ENCODE data around the gene KANK2.
A peak's percentile ranks its signal among the peaks of the same experiment; 100 is the strongest.
"Not testable (repeated sequence)": the region's sequence is repeated elsewhere in the genome, so short reads cannot be mapped to it uniquely, and the experiment has no call there.

The KANK2 gene

GRCh38 chr19:11137542-11138384, 59.6 kb downstream of the KANK2 start:
- DNase-seq: peak; percentile 39

GRCh38 chr19:11136400-11137101, 60.8 kb downstream of the KANK2 start:
- no peak for DNase-seq

DNA sequence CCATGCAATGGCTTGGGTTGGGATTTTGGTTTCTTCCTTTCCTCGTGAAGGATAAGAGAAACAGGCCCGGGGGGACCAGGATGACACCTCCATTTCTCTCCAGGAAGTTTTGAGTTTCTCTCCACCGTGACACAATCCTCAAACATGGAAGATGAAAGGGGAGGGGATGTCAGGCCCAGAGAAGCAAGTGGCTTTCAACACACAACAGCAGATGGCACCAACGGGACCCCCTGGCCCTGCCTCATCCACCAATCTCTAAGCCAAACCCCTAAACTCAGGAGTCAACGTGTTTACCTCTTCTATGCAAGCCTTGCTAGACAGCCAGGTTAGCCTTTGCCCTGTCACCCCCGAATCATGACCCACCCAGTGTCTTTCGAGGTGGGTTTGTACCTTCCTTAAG, 65.9 kb downstream of the KANK2 start:
- DNase-seq: no peak

DNA sequence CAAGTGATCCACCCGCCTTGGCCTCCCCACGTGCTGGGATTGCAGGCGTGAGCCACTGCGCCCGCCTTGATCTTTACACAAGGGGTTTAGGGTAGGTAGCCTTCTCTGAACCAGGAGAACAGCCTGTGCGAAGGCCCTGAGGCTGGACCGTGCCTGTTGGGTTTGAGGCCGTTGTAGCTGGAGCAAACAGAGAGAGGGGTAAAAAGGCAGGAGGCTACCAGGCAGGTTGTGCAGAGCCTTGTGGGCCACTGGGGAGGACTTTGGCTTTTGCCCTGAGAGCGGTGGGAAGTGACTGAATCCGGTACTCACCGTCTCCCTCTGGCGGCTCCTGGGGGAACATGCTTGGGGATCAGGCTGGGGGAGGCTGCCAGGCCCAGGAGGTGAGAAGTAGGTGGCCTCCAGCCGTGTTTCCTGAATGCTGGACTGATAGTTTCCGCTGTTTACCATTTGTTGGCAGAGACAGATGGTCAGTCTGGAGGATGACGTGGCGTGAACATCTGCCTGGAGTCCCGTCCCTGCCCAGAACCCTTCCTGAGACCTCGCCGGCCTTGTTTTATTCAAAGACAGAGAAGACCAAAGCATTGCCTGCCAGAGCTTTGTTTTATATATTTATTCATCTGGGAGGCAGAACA, 66.4 kb downstream of the KANK2 start:
- DNase-seq: peak; percentile 38

- no peak for DNase-seq
Measured at GRCh38 chr19:11127905-11128304, 69.4 kb downstream of the KANK2 start.

- peak; percentile 57 for DNase-seq
Measured at GRCh38 chr19:11125994-11126685, 71.2 kb downstream of the KANK2 start.

DNA sequence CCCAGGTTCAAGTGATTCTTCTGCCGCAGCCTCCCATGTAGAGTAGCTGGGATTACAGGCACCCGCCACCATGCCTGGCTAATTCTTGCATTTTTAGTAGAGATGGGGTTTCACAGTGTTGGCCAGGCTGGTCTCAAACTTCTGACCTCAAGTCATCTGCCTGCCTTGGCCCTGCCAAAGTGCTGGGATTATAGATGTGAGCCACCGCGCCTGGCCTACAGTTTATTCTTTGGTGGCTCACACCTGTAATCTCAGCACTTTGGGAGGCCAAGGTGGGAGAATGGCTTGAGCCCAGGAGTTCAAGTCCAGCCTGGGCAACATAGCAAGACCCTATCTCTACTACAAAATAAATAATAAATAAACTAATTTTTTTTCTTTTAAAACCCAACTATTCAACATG, 73.2 kb downstream of the KANK2 start:
- not testable (repeated sequence) for DNase-seq

DNA sequence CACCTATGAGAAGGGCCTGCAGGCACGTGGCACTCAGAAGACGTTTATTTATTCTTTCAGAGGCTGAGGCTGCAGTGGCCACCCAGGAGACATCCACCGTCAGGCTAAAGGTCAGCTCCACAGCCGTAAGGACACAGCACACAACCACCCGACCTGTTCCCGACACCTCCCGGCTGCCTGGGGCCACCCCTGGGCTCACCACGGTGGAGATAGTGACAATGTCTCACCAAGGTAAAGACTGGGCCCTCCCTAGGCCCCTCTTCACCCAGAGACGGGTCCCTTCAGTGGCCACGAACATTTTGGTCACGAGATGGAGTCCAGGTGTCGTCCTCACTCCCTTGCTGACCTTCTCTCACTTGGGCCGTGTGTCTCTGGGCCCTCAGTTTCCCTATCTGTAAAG, 74.2 kb downstream of the KANK2 start:
- DNase-seq: no peak

DNA sequence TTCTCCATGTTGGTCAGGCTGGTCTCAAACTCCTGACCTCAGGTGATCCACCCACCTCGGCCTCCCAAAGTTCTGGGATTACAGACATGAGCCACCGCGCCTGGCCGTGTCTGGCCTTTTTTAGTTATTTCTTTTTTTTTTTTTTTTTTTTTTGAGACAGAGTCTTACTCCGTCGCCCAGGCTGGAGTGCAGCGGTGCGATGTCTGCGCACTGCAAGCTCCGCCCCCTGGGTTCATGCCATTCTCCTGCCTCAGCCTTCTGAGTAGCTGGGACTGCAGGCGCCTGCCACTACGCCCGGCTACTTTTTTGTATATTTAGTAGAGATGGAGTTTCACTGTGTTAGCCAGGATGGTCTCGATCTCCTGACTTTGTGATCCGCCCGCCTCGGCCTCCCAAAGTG, 75.4 kb downstream of the KANK2 start:
- not testable (repeated sequence) for DNase-seq

- no peak for DNase-seq
Measured at GRCh38 chr19:11116507-11116906, 80.8 kb downstream of the KANK2 start.

DNA sequence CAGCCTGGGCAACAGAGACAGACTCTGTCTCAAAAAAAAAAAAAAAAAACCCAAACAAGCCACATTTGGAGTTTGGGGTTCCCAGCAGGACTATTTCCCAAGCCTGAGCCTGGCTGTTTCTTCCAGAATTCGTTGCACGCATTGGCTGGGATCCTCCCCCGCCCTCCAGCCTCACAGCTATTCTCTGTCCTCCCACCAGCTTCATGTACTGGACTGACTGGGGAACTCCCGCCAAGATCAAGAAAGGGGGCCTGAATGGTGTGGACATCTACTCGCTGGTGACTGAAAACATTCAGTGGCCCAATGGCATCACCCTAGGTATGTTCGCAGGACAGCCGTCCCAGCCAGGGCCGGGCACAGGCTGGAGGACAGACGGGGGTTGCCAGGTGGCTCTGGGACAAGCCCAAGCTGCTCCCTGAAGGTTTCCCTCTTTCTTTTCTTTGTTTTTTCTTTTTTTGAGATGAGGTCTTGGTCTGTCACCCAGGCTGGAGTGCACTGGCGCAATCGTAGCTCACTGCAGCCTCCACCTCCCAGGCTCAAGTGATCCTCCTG, 81.4 kb downstream of the KANK2 start:
- DNase-seq: no peak

GRCh38 chr19:11115042-11115441, 82.3 kb downstream of the KANK2 start:
- DNase-seq: no peak
